ENCODE results near the gene PRLR.

PRLR gene

GRCh38 chr5:35087991-35088390, 142.3 kb downstream of the PRLR start:
- Histone ChIP-seq H3K27me3 (ENCODE audit: low read depth, low read length) (peaks cover 15% of the 10 kb centered on the region), H3K9ac (ENCODE audit: low read length) (no peak overlapping the region), H3K9me3 (ENCODE audit: insufficient read depth, low read length) (no peaks in the 10 kb centered on the region), H3K36me3 (replicated peaks; ENCODE audit: low read depth, low read length) (no peaks in the 10 kb centered on the region), H3K79me2 (ENCODE audit: low read length) (no peaks in the 10 kb centered on the region), H3K4me3 (ENCODE audit: low read length) (no peak overlapping the region), H3K4me1 (ENCODE audit: low read length) (no peaks in the 10 kb centered on the region), H4K20me1 (ENCODE audit: insufficient read depth, low read length) (no peaks in the 10 kb centered on the region), H3K27ac (ENCODE audit: low read length) (no peak overlapping the region), H2AFZ (ENCODE audit: low read depth, low read length) (no peak overlapping the region), H3K4me2 (ENCODE audit: low read length) (no peak overlapping the region)
- TF ChIP-seq EZH2phosphoT487 (IDR thresholded peaks at IDR 0.05; ENCODE audit: low read depth) (no peak), CTCF (IDR thresholded peaks at IDR 0.05; ENCODE audit: low read depth, low read length) (no peak)

GRCh38 chr5:35083150-35083549, 147.1 kb downstream of the PRLR start:
- H3K4me2 ChIP-seq (ENCODE audit: low read length): no peak overlapping the region
- no peaks in the 10 kb centered on the region for H3K36me3 ChIP-seq (replicated peaks; ENCODE audit: low read depth, low read length)
- H3K9me3 ChIP-seq (ENCODE audit: insufficient read depth, low read length): no peaks in the 10 kb centered on the region
- no peak for TF ChIP-seq EZH2phosphoT487 (IDR thresholded peaks at IDR 0.05; ENCODE audit: low read depth)
- no peak for TF ChIP-seq CTCF (IDR thresholded peaks at IDR 0.05; ENCODE audit: low read depth, low read length)
- H4K20me1 ChIP-seq (ENCODE audit: insufficient read depth, low read length): no peaks in the 10 kb centered on the region
- H3K79me2 ChIP-seq (ENCODE audit: low read length): no peaks in the 10 kb centered on the region
- no peak overlapping the region for H3K27ac ChIP-seq (ENCODE audit: low read length)
- no peak overlapping the region for H2AFZ ChIP-seq (ENCODE audit: low read depth, low read length)
- H3K4me1 ChIP-seq (ENCODE audit: low read length): no peaks in the 10 kb centered on the region
- H3K9ac ChIP-seq (ENCODE audit: low read length): no peak overlapping the region
- no peak overlapping the region for H3K4me3 ChIP-seq (ENCODE audit: low read length)
- H3K27me3 ChIP-seq (ENCODE audit: low read depth, low read length): 0 out of 2 replicates have a peak, but pooled peaks cover 5% of the 10 kb centered on the region

GRCh38 chr5:35082530-35082929, 147.8 kb downstream of the PRLR start:
- Histone ChIP-seq H3K4me2 (ENCODE audit: low read length) (no peak overlapping the region), H3K4me1 (ENCODE audit: low read length) (no peaks in the 10 kb centered on the region), H3K9ac (ENCODE audit: low read length) (no peak overlapping the region), H3K27me3 (ENCODE audit: low read depth, low read length) (no peaks in the 10 kb centered on the region), H3K36me3 (replicated peaks; ENCODE audit: low read depth, low read length) (no peaks in the 10 kb centered on the region), H3K27ac (ENCODE audit: low read length) (no peak overlapping the region), H3K9me3 (ENCODE audit: insufficient read depth, low read length) (no peaks in the 10 kb centered on the region), H3K4me3 (ENCODE audit: low read length) (no peak overlapping the region), H4K20me1 (ENCODE audit: insufficient read depth, low read length) (no peaks in the 10 kb centered on the region), H3K79me2 (ENCODE audit: low read length) (no peaks in the 10 kb centered on the region), H2AFZ (ENCODE audit: low read depth, low read length) (no peak overlapping the region)
- TF ChIP-seq EZH2phosphoT487 (IDR thresholded peaks at IDR 0.05; ENCODE audit: low read depth) (no peak), CTCF (IDR thresholded peaks at IDR 0.05; ENCODE audit: low read depth, low read length) (no peak)

- Histone ChIP-seq H3K9me3 (ENCODE audit: insufficient read depth, low read length) (no peaks in the 10 kb centered on the region), H3K27ac (ENCODE audit: low read length) (no peak overlapping the region), H3K79me2 (ENCODE audit: low read length) (no peaks in the 10 kb centered on the region), H4K20me1 (ENCODE audit: insufficient read depth, low read length) (no peaks in the 10 kb centered on the region), H2AFZ (ENCODE audit: low read depth, low read length) (no peak overlapping the region), H3K4me1 (ENCODE audit: low read length) (no peaks in the 10 kb centered on the region), H3K27me3 (ENCODE audit: low read depth, low read length) (no peaks in the 10 kb centered on the region), H3K4me3 (ENCODE audit: low read length) (no peak overlapping the region), H3K4me2 (ENCODE audit: low read length) (no peak overlapping the region), H3K36me3 (replicated peaks; ENCODE audit: low read depth, low read length) (no peaks in the 10 kb centered on the region), H3K9ac (ENCODE audit: low read length) (no peak overlapping the region)
- TF ChIP-seq EZH2phosphoT487 (IDR thresholded peaks at IDR 0.05; ENCODE audit: low read depth) (no peak), CTCF (IDR thresholded peaks at IDR 0.05; ENCODE audit: low read depth, low read length) (no peak)
Measured at GRCh38 chr5:35081134-35081533, 149.2 kb downstream of the PRLR start.

All from OCI-LY3 (cell line).